ENCODE data around the gene TMIE.

DNA sequence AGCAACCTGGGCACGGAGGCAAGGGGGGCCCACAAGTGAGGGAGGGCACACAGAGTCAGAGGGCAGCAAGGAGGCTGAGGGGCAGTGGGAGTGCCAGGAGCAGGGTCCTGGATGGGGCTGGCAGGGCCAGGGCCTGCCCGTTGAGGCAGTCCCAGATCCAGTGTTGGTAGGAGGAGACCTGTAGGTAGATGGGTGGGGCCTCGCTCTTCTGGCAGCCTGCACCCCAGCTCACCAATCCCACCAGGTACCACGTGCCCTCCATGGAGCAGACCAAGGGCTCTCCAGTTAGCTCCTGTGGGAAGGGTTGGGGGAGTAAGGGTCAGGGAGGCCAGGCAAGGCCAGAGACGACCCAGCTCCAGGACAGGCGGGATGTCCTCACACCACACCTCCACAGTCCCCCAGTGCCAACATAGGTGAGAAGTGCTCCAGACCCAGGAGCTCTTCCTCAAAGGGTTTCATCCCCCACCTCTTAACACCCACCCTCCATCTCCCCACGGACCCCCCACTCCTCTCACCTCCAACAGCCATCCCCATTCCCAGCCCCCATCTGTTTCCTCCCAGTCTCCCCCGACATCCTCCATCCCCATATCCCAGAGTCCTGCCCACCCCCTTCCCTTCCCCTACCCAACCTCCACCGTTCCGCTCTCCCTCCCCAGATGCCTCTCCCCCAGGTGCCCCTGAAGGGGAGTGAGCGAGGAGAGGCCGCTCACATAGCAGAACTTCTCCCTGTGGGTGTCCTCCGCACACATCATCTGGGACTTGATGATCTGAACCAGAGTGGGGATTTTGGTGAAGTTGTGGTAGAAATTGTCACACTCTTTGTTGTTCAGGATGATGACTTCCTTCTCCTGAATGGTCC lies 11.2 kb downstream of the TMIE start:
- TF ChIP-seq, protein P1, sequence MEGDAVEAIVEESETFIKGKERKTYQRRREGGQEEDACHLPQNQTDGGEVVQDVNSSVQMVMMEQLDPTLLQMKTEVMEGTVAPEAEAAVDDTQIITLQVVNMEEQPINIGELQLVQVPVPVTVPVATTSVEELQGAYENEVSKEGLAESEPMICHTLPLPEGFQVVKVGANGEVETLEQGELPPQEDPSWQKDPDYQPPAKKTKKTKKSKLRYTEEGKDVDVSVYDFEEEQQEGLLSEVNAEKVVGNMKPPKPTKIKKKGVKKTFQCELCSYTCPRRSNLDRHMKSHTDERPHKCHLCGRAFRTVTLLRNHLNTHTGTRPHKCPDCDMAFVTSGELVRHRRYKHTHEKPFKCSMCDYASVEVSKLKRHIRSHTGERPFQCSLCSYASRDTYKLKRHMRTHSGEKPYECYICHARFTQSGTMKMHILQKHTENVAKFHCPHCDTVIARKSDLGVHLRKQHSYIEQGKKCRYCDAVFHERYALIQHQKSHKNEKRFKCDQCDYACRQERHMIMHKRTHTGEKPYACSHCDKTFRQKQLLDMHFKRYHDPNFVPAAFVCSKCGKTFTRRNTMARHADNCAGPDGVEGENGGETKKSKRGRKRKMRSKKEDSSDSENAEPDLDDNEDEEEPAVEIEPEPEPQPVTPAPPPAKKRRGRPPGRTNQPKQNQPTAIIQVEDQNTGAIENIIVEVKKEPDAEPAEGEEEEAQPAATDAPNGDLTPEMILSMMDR (conservative IDR thresholded peaks at IDR 0.05): no peak
- no peak for TF ChIP-seq EZH2 (IDR thresholded peaks at IDR 0.05; ENCODE audit: low read depth)

All from PC-9 (cell line).